Gastroesophageal sphincter (tissue), 3 donors: ENCODE data around the gene HLA-DMB.
"Not testable (repeated sequence)": the region's sequence is repeated elsewhere in the genome, so short reads cannot be mapped to it uniquely, and the experiment has no call there.

Source experiments
- CTCF ChIP-seq, 4 experiments: fragments of 200-600 bp in 2 of 4; fragments of 450-650 bp in 2 of 4; sonication (generic) in 1 of 4; IDR thresholded peaks; one replicate each; pipeline ENCODE4 v1.5.1; 2017 to 2019; ENCODE audit warnings: antibody characterized with exemption in 4 of 4, mild to moderate bottlenecking in 2 of 4, moderate library complexity in 2 of 4
- EP300 ChIP-seq: sonication (generic); formaldehyde crosslinking; IDR thresholded peaks from one replicate; pipeline ENCODE4 v1.6.1; 2017; ENCODE audit warnings: antibody characterized with exemption, mild to moderate bottlenecking
- POLR2A ChIP-seq, 2 donors: fragments of 450-650 bp; IDR thresholded peaks; one replicate each; pipeline ENCODE4 v1.6.1; 2017; ENCODE audit warnings: antibody characterized with exemption in 2 of 2, mild to moderate bottlenecking in 2 of 2, moderate library complexity in 1 of 2

- TF ChIP-seq CTCF (IDR thresholded peaks at IDR 0.05); EP300; POLR2A (IDR thresholded peaks at IDR 0.05): not testable (repeated sequence)
These were observed 1.8 kb upstream of the HLA-DMB start for GRCh38 chr6:32942555-32943123.
